GM21515 (cell line): ENCODE results near the gene BRIX1.

Experiments used
- ATAC-seq: cut with Tn5 transposase; IDR thresholded peaks from one replicate; pipeline ENCODE4 v1.9.1; 2021; ENCODE audit not compliant: unreplicated experiment

Gene BRIX1

GRCh38 chr5:34915139-34915855 is at the start of gene BRIX1, which contains the start of gene RAD1:
Gene BRIX1 (plus strand): TSS chr5:34915711. CDS start chr5:34915739, 28 bp downstream.
Gene RAD1 (minus strand): TSS chr5:34915504. CDS start chr5:34914892, 612 bp downstream.
- ATAC-seq = peak; percentile 98

- no peak for ATAC-seq
Measured at GRCh38 chr5:34866989-34867471, 48.5 kb upstream of the BRIX1 start.

GRCh38 chr5:34867660-34868059 is 47.9 kb upstream of the BRIX1 start:
- ATAC-seq = no peak

GRCh38 chr5:34868791-34869190 is 46.7 kb upstream of the BRIX1 start:
- ATAC-seq = no peak

GRCh38 chr5:34869256-34869655 is 46.3 kb upstream of the BRIX1 start:
- ATAC-seq = no peak

- no peak for ATAC-seq
Measured at GRCh38 chr5:34870382-34870781, 45.1 kb upstream of the BRIX1 start.

- no peak for ATAC-seq
Measured at GRCh38 chr5:34876275-34876674, 39.2 kb upstream of the BRIX1 start.

GRCh38 chr5:34881246-34881645 is 34.3 kb upstream of the BRIX1 start:
- ATAC-seq = no peak

GRCh38 chr5:34886392-34887119 is 29.0 kb upstream of the BRIX1 start:
- no peak for ATAC-seq

GRCh38 chr5:34889394-34889793 is 26.1 kb upstream of the BRIX1 start:
- no peak for ATAC-seq

- ATAC-seq = no peak
Measured at GRCh38 chr5:34891981-34892380, 23.5 kb upstream of the BRIX1 start.

- no peak for ATAC-seq
Measured at GRCh38 chr5:34892414-34892813, 23.1 kb upstream of the BRIX1 start.

GRCh38 chr5:34894716-34895115 is 20.8 kb upstream of the BRIX1 start:
- ATAC-seq = no peak

GRCh38 chr5:34895641-34896419 is 19.7 kb upstream of the BRIX1 start:
- ATAC-seq = no peak

GRCh38 chr5:34897646-34898045 is 17.9 kb upstream of the BRIX1 start:
- ATAC-seq = no peak

- peak; percentile 88 for ATAC-seq
Measured at GRCh38 chr5:34898258-34898895, 17.1 kb upstream of the BRIX1 start.

- no peak for ATAC-seq
Measured at GRCh38 chr5:34899066-34899465, 16.4 kb upstream of the BRIX1 start.

- ATAC-seq = no peak
Measured at GRCh38 chr5:34900652-34901051, 14.9 kb upstream of the BRIX1 start.

GRCh38 chr5:34903260-34903659 is 12.3 kb upstream of the BRIX1 start:
- no peak for ATAC-seq

GRCh38 chr5:34905564-34905963 is 9.9 kb upstream of the BRIX1 start:
- no peak for ATAC-seq

- ATAC-seq = no peak
Measured at GRCh38 chr5:34913072-34913471, 2.4 kb upstream of the BRIX1 start.
